Prostate gland (tissue), 2 donors: ENCODE measurements around the gene NFATC1. TPM values are rescaled to one million over a fixed set of nuclear protein-coding genes. Genes with fewer than 3 reads are reported as not detected.

Experiments
- DNase-seq: peaks from one replicate; pipeline ENCODE4 v3.0.0-alpha.2; 2019; ENCODE audit warnings: low spot score
- H3K27ac ChIP-seq, 2 donors: fragments of 200-600 bp; sonication (generic); 2 replicates each; pipeline ENCODE4 v1.5.1; 2017 to 2019
- H3K27me3 ChIP-seq: fragments of 200-600 bp; sonication (generic); replicated peaks from 2 replicates; pipeline ENCODE4 v1.5.1; 2019; ENCODE audit not compliant: insufficient read depth
- H3K36me3 ChIP-seq, 2 donors: fragments of 200-600 bp; sonication (generic); 1 replicate in 1 of 2; 2 replicates in 1 of 2; pipeline versions ENCODE4 v1.5.1 to v1.8.1; 2017 to 2019
- H3K4me1 ChIP-seq: fragments of 200-600 bp; sonication (generic); replicated peaks from 2 replicates; pipeline ENCODE4 v1.5.1; 2019
- H3K4me3 ChIP-seq, 2 donors: fragments of 200-600 bp; sonication (generic); 2 replicates each; pipeline ENCODE4 v1.5.1; 2017 to 2019
- H3K9me3 ChIP-seq: fragments of 200-600 bp; sonication (generic); 2 replicates; pipeline ENCODE4 v1.5.1; 2017
- CTCF ChIP-seq, 4 experiments: fragments of 200-600 bp in 2 of 4; fragments of 450-650 bp in 2 of 4; sonication (generic) in 2 of 4; IDR thresholded peaks; 1 replicate in 3 of 4; 2 replicates in 1 of 4; pipeline ENCODE4 v1.5.1; 2016 to 2019; ENCODE audit warnings: antibody characterized with exemption in 4 of 4, mild to moderate bottlenecking in 2 of 4, moderate library complexity in 2 of 4
- POLR2A ChIP-seq: fragments of 450-650 bp; IDR thresholded peaks from one replicate; pipeline ENCODE4 v1.6.1; 2016; ENCODE audit warnings: antibody characterized with exemption, mild to moderate bottlenecking
- POLR2AphosphoS5 ChIP-seq: sonication (generic); formaldehyde crosslinking; IDR thresholded peaks from one replicate; pipeline ENCODE4 v1.6.1; 2017; ENCODE audit warnings: antibody characterized with exemption
- WGBS: methylation state at CpG from one replicate; pipeline ENCODE4 v1.1.5; 2018; 5-methylcytosine and 5-hydroxymethylcytosine counted together
- intact Hi-C: fragments of 100-400 bp; cut with DNase I; formaldehyde crosslinking; loops from one replicate; pipeline ENCODE4 v1.14.2; 2022
- total RNA-seq, 2 donors: library from RNA; depleted of rRNA; stranded (reverse); fragments of >200 nt; gene quantifications; one replicate each; pipeline ENCODE4 v1.1.0, GENCODE V29; 2016

NFATC1 gene
- total RNA-seq, 2 donors from 2014 or later, result 16.8 to 24.6 TPM

GRCh38 chr18:79367989-79368388 is 27.7 kb upstream of the NFATC1 start:
- no peak for TF ChIP-seq POLR2A
- no peak for TF ChIP-seq CTCF (IDR thresholded peaks at IDR 0.05)
- no peak for TF ChIP-seq POLR2AphosphoS5
- Histone ChIP-seq H3K27me3 (no peaks in the 10 kb centered on the region), H3K9me3 (no peaks in the 10 kb centered on the region), H3K4me3 (no peak overlapping the region), H3K36me3 (peaks cover 0 to 4% of the 10 kb centered on the region in 2 donors), H3K4me1 (no peaks in the 10 kb centered on the region), H3K27ac (no peak overlapping the region)
- no peak for DNase-seq
- intact Hi-C loops, result no loop called here
- WGBS, result 91% methylated on average over 18 of the region's 18 CpGs

- intact Hi-C loops, result no loop called here
- TF ChIP-seq POLR2A, result no peak
- no peak for TF ChIP-seq POLR2AphosphoS5
- no peak for TF ChIP-seq CTCF (IDR thresholded peaks at IDR 0.05)
- no peak for DNase-seq
- no peaks in the 10 kb centered on the region for H3K9me3 ChIP-seq
- 94% methylated on average over 15 of the region's 15 CpGs for WGBS
- no peak overlapping the region for H3K4me3 ChIP-seq
- H3K36me3 ChIP-seq, result peaks cover 0 to 4% of the 10 kb centered on the region in 2 donors
- H3K27ac ChIP-seq, result no peak overlapping the region
- H3K4me1 ChIP-seq, result no peaks in the 10 kb centered on the region
- no peaks in the 10 kb centered on the region for H3K27me3 ChIP-seq
Observed at GRCh38 chr18:79368681-79369080, 27.0 kb upstream of the NFATC1 start.

GRCh38 chr18:79371561-79372121 is 24.1 kb upstream of the NFATC1 start:
- WGBS, result 72% methylated on average over 14 of the region's 14 CpGs
- TF ChIP-seq CTCF (IDR thresholded peaks at IDR 0.05) (no peak), POLR2A (no peak), POLR2AphosphoS5 (no peak)
- Histone ChIP-seq H3K4me3 (no peak overlapping the region), H3K9me3 (no peaks in the 10 kb centered on the region), H3K27me3 (no peaks in the 10 kb centered on the region), H3K36me3 (peaks cover 0 to 4% of the 10 kb centered on the region in 2 donors), H3K4me1 (no peaks in the 10 kb centered on the region), H3K27ac (no peak overlapping the region)
- intact Hi-C loops, result no loop called here
- no peak for DNase-seq

- Histone ChIP-seq H3K27me3 (no peaks in the 10 kb centered on the region), H3K9me3 (no peaks in the 10 kb centered on the region), H3K4me1 (no peaks in the 10 kb centered on the region), H3K36me3 (peaks cover 0 to 4% of the 10 kb centered on the region in 2 donors), H3K27ac (no peak overlapping the region), H3K4me3 (no peak overlapping the region)
- no peak for DNase-seq
- WGBS, result 83% methylated on average over 10 of the region's 10 CpGs
- intact Hi-C loops, result no loop called here
- no peak for TF ChIP-seq POLR2AphosphoS5
- TF ChIP-seq POLR2A, result no peak
- no peak for TF ChIP-seq CTCF (IDR thresholded peaks at IDR 0.05)
Observed at GRCh38 chr18:79372461-79372860, 23.3 kb upstream of the NFATC1 start.

GRCh38 chr18:79372991-79373390 is 22.7 kb upstream of the NFATC1 start:
- no peaks in the 10 kb centered on the region for H3K4me1 ChIP-seq
- H3K27ac ChIP-seq, result no peak overlapping the region
- intact Hi-C loops, result no loop called here
- 90% methylated on average over 2 of the region's 2 CpGs for WGBS
- no peaks in the 10 kb centered on the region for H3K9me3 ChIP-seq
- TF ChIP-seq POLR2A (no peak), CTCF (IDR thresholded peaks at IDR 0.05) (no peak)
- peaks cover 0 to 4% of the 10 kb centered on the region in 2 donors for H3K36me3 ChIP-seq
- no peaks in the 10 kb centered on the region for H3K27me3 ChIP-seq
- DNase-seq, result no peak
- H3K4me3 ChIP-seq, result no peak overlapping the region
